K562 (cell line): ENCODE results near the gene FLT1. TPM values are rescaled to one million over a fixed set of nuclear protein-coding genes. Genes with fewer than 3 reads are reported as not detected.

Experiments
- ATAC-seq: fragments of 200-7000 bp; cut with Tn5 transposase; 3 replicates; pipeline ENCODE4 v1.9.1; 2020; ENCODE audit warnings: moderate library complexity
- BruUV-seq: library from RNA; stranded (reverse); fragments of 400-500 nt; replicated peaks from 2 replicates; lab custom pipeline; 2021; lab: Mats Ljungman, UMichigan
- CTCF ChIA-PET: fragments of 300-600 bp; formaldehyde crosslinking; extraction: SDS; loops from one replicate; lab custom pipeline; 2021; ENCODE audit warnings: low intra/inter-chr PET ratio; lab: Yijun Ruan, JAX
- POLR2A ChIA-PET: fragments of 300-600, 350-650 bp; sonication (Branson Sonifier 250); formaldehyde crosslinking; extraction: SDS; loops from one replicate; lab custom pipeline; 2021; ENCODE audit warnings: antibody characterized with exemption, inconsistent platforms; lab: Yijun Ruan, JAX
- DNase-seq, 4 experiments: peaks; one replicate each; pipeline versions ENCODE4 v3.0.0 to v3.0.0-alpha.2; 2011 to 2018; ENCODE audit warnings: low spot score in 3 of 4, mixed read lengths in 3 of 4; ENCODE audit errors: extremely low read depth in 1 of 4
- FAIRE-seq: peaks from 2 replicates; lab custom pipeline; 2011; peaks lifted over from hg19 to GRCh38; lab: Jason Lieb, UNC
- H2AFZ ChIP-seq: 2 replicates; pipeline ENCODE4 v1.6.0; 2011; ENCODE audit warnings: low read depth, low read length, control low read depth, inconsistent platforms
- H3K27ac ChIP-seq: fragments of 200-600 bp; 3 replicates; pipeline ENCODE4 v1.8.0; 2011; ENCODE audit warnings: low read depth, mild to moderate bottlenecking, control low read depth, inconsistent platforms, low read length, moderate library complexity, mixed read lengths; ENCODE audit errors: extremely low read depth
- H3K27me3 ChIP-seq, 2 experiments: fragments of 300-600 bp in 1 of 2; 2 replicates in 1 of 2; 3 replicates in 1 of 2; pipeline versions ENCODE4 v1.6.0 to v1.8.0; 2011; ENCODE audit warnings: inconsistent platforms in 2 of 2, low read length in 2 of 2, mild to moderate bottlenecking in 1 of 2, mixed read lengths in 1 of 2, moderate library complexity in 1 of 2; ENCODE audit not compliant: control insufficient read depth in 2 of 2, insufficient read depth in 2 of 2
- H3K36me3 ChIP-seq: fragments of 300-600 bp; 3 replicates; pipeline ENCODE4 v1.8.0; 2011; ENCODE audit warnings: mild to moderate bottlenecking, low read length, inconsistent platforms; ENCODE audit not compliant: control insufficient read depth, insufficient read depth
- H3K4me1 ChIP-seq, 2 experiments: fragments of 200-600 bp in 1 of 2; replicated peaks in 1 of 2; 2 replicates in 1 of 2; 3 replicates in 1 of 2; pipeline versions ENCODE4 v1.5.1 to v1.8.0; 2011; ENCODE audit warnings: inconsistent platforms in 2 of 2, low read length in 2 of 2, mild to moderate bottlenecking in 1 of 2, mixed read lengths in 1 of 2, moderate library complexity in 1 of 2; ENCODE audit not compliant: control insufficient read depth in 2 of 2, insufficient read depth in 2 of 2
- H3K4me2 ChIP-seq: 2 replicates; pipeline ENCODE4 v1.6.1; 2011; ENCODE audit warnings: low read length, control low read depth, inconsistent platforms, mixed read lengths; ENCODE audit not compliant: insufficient read depth
- H3K4me3 ChIP-seq: fragments of 200-600 bp; sonication (generic), shearing (Covaris generic); 2 replicates; pipeline ENCODE4 v1.5.1; 2016; ENCODE audit warnings: control low read depth, inconsistent platforms
- H3K79me2 ChIP-seq: fragments of 200-600 bp; 3 replicates; pipeline ENCODE4 v1.8.0; 2011; ENCODE audit warnings: low read length, inconsistent platforms; ENCODE audit not compliant: control insufficient read depth, insufficient read depth
- H3K9ac ChIP-seq, 2 experiments: 2 replicates each; pipeline versions ENCODE4 v1.6.0 to v1.6.1; 2011; ENCODE audit warnings: low read depth in 2 of 2, low read length in 2 of 2, control low read depth in 1 of 2, inconsistent platforms in 1 of 2, mild to moderate bottlenecking in 1 of 2, mixed read lengths in 1 of 2; ENCODE audit not compliant: insufficient read depth in 1 of 2
- H3K9me1 ChIP-seq: one replicate; pipeline ENCODE4 v1.6.0; 2011; ENCODE audit warnings: inconsistent platforms, mild to moderate bottlenecking, low read length, moderate library complexity; ENCODE audit not compliant: control insufficient read depth, insufficient read depth
- H3K9me3 ChIP-seq: replicated peaks from 2 replicates; pipeline ENCODE4 v1.5.1; 2011; ENCODE audit warnings: low read depth, low read length, inconsistent platforms; ENCODE audit not compliant: control insufficient read depth, insufficient read depth
- H4K20me1 ChIP-seq: replicated peaks from 2 replicates; pipeline ENCODE4 v1.6.1; 2011; ENCODE audit warnings: low read length, inconsistent platforms, mixed read lengths; ENCODE audit not compliant: control insufficient read depth, insufficient read depth
- CBX3 ChIP-seq, 2 experiments: IDR thresholded peaks; 1 replicate in 1 of 2; 2 replicates in 1 of 2; pipeline ENCODE4 v1.6.1; 2012; ENCODE audit warnings: inconsistent platforms in 2 of 2, low read length in 2 of 2, borderline replicate concordance in 1 of 2, control low read depth in 1 of 2
- E4F1 ChIP-seq: fragments of 250-450 bp; sonication (Bioruptor Pico); IDR thresholded peaks from 2 replicates; pipeline ENCODE4 v1.5.0; 2021; ENCODE audit warnings: mild to moderate bottlenecking, borderline replicate concordance
- FOXA3 ChIP-seq, 2 experiments: fragments of 450-650 bp in 1 of 2; sonication (generic) in 1 of 2; formaldehyde crosslinking; IDR thresholded peaks in 1 of 2; conservative IDR thresholded peaks in 1 of 2; 2 replicates each; pipeline versions ENCODE4 v1.4.0 to v1.8.0; 2020 to 2022; ENCODE audit warnings: mild to moderate bottlenecking in 2 of 2, missing genetic modification reagents in 1 of 2
- HEY1 ChIP-seq: fragments of 250-450 bp; sonication (Bioruptor Pico); IDR thresholded peaks from 2 replicates; pipeline ENCODE4 v1.5.0; 2020; ENCODE audit warnings: mild to moderate bottlenecking, moderate library complexity, borderline replicate concordance
- KDM4B ChIP-seq, 2 experiments: fragments of 450-650 bp in 1 of 2; sonication (generic) in 1 of 2; IDR thresholded peaks; 2 replicates each; pipeline ENCODE4 v1.6.1; 2016 to 2017; ENCODE audit warnings: borderline replicate concordance in 2 of 2, antibody characterized with exemption in 1 of 2, low read depth in 1 of 2, mild to moderate bottlenecking in 1 of 2
- NFIC ChIP-seq: fragments of 450-650 bp; IDR thresholded peaks from 2 replicates; pipeline ENCODE4 v1.6.1; 2017; ENCODE audit warnings: mild to moderate bottlenecking, inconsistent platforms
- NONO ChIP-seq, 2 experiments: fragments of 200-400 bp in 1 of 2; fragments of 450-650 bp in 1 of 2; formaldehyde crosslinking in 1 of 2; IDR thresholded peaks; 2 replicates each; pipeline ENCODE4 v1.6.1; 2017; ENCODE audit warnings: low read depth in 2 of 2, mild to moderate bottlenecking in 2 of 2, moderate library complexity in 2 of 2, low read length in 1 of 2
- SLC30A9 ChIP-seq: fragments of 250-450 bp; sonication (Bioruptor Pico); IDR thresholded peaks from 2 replicates; pipeline ENCODE4 v1.8.0; 2022; ENCODE audit warnings: mild to moderate bottlenecking, moderate library complexity
- SMARCC2 ChIP-seq: fragments of 450-650 bp; IDR thresholded peaks from 2 replicates; pipeline ENCODE4 v1.6.1; 2017; ENCODE audit warnings: antibody characterized with exemption, moderate library complexity, mild to moderate bottlenecking, low read depth
- ZBTB33 ChIP-seq: sonication (generic); formaldehyde crosslinking; IDR thresholded peaks from 2 replicates; pipeline ENCODE4 v1.8.1; 2023; ENCODE audit warnings: mild to moderate bottlenecking, missing genetic modification reagents
- ZNF277 ChIP-seq: fragments of 250-450 bp; sonication (Bioruptor Pico); IDR thresholded peaks from 2 replicates; pipeline ENCODE4 v1.8.0; 2022; ENCODE audit warnings: inconsistent platforms, mild to moderate bottlenecking, moderate library complexity, borderline replicate concordance
- ZNF764 ChIP-seq: fragments of 250-450 bp; sonication (Bioruptor Pico); IDR thresholded peaks from 2 replicates; pipeline ENCODE4 v1.4.0; 2020; ENCODE audit warnings: low read depth, mild to moderate bottlenecking, moderate library complexity
- WGBS: fragments of 100-300 bp; shearing (Covaris generic); methylation state at CpG from one replicate; pipeline ENCODE4 v1.1.6; 2016; ENCODE audit warnings: low coverage, mixed read lengths; ENCODE audit not compliant: insufficient coverage; ENCODE audit errors: missing lambda C conversion rate; 5-methylcytosine and 5-hydroxymethylcytosine counted together
- in situ Hi-C: fragments of 300-500 bp; cut with MboI; formaldehyde crosslinking; loops from 4 replicates; pipeline ENCODE4 v1.15.0; 2018; ENCODE audit warnings: inconsistent platforms, mixed read lengths
- intact Hi-C: fragments of 100-400 bp; cut with micrococcal nuclease; formaldehyde crosslinking; loops from 2 replicates; pipeline ENCODE4 v1.14.2; 2022
- polyA plus RNA-seq, 8 experiments: library from polyadenylated mRNA; depleted of rRNA in 4 of 8; stranded (reverse) in 5 of 8; unstranded in 3 of 8; fragments of >200 nt; fragmentation: Nextera tagmentation in 2 of 8; fragmentation: Illumina TruSeq in 1 of 8; extraction: Ambion mirVana in 2 of 8; extraction: Trizol in 1 of 8; gene quantifications; 2 replicates each; pipeline versions ENCODE4 v1.2.1 to v1.2.3, GENCODE V29; 2011 to 2014; ENCODE audit warnings: inconsistent platforms in 1 of 8, missing spikeins in 1 of 8
- total RNA-seq, 7 experiments: library from RNA; depleted of rRNA in 6 of 7; stranded (reverse); fragments of >200 nt in 6 of 7; fragmentation: Illumina TruSeq in 2 of 7; extraction: Trizol in 2 of 7; gene quantifications; 2 replicates each; pipeline versions ENCODE4 v1.2.1 to v1.2.3, GENCODE V29; 2011 to 2021; ENCODE audit warnings: low replicate concordance in 1 of 7
- TF ChIP-seq, protein P1 (sequence below): fragments of 250-450 bp; sonication (Bioruptor Pico); IDR thresholded peaks from 2 replicates; pipeline ENCODE4 v1.4.0; 2020; ENCODE audit warnings: mild to moderate bottlenecking

The FLT1 gene
- total and polyA plus RNA-seq, 9 of the 15 experiments (the other 6 are each of a cell fraction or from before 2014, with no cell fraction given), result 0.01 to 2.0 (median 0.22) TPM

GRCh38 chr13:28541966-28542365, 47.0 kb upstream of the FLT1 start:
- intact Hi-C loops, result no loop called here
- H3K9me1 ChIP-seq, result no peaks in the 10 kb centered on the region
- DNase-seq (no peak), ATAC-seq (no peak), FAIRE-seq (no peak)
- no peak overlapping the region for H3K4me3 ChIP-seq
- H3K27me3 ChIP-seq, result no peaks in the 10 kb centered on the region
- ChIA-PET CTCF (no interaction called here), POLR2A (no interaction called here)
- H2AFZ ChIP-seq, result no peak overlapping the region
- in situ Hi-C loops, result no loop called here
- H3K79me2 ChIP-seq, result no peaks in the 10 kb centered on the region
- no peak overlapping the region for H3K4me2 ChIP-seq
- H3K27ac ChIP-seq, result no peak overlapping the region
- H3K9ac ChIP-seq, result no peak overlapping the region
- H3K36me3 ChIP-seq, result no peaks in the 10 kb centered on the region
- no peaks in the 10 kb centered on the region for H4K20me1 ChIP-seq
- peaks cover 0 to 5% of the 10 kb centered on the region in 2 experiments; a peak in 1 of 5 replicates for H3K4me1 ChIP-seq
- 13% methylated on average over 2 of the region's 2 CpGs for WGBS
- H3K9me3 ChIP-seq, result peaks cover 20% of the 10 kb centered on the region
- no TSS peak for BruUV-seq
- no peak for TF ChIP-seq ZNF277 (CRISPR knock-in tag)
- TF ChIP-seq SMARCC2, result no peak
- no peak for TF ChIP-seq ZBTB33 (CRISPR knock-in tag)
- TF ChIP-seq, protein P1, sequence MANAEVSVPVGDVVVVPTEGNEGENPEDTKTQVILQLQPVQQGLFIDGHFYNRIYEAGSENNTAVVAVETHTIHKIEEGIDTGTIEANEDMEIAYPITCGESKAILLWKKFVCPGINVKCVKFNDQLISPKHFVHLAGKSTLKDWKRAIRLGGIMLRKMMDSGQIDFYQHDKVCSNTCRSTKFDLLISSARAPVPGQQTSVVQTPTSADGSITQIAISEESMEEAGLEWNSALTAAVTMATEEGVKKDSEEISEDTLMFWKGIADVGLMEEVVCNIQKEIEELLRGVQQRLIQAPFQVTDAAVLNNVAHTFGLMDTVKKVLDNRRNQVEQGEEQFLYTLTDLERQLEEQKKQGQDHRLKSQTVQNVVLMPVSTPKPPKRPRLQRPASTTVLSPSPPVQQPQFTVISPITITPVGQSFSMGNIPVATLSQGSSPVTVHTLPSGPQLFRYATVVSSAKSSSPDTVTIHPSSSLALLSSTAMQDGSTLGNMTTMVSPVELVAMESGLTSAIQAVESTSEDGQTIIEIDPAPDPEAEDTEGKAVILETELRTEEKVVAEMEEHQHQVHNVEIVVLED (CRISPR knock-in tag), result no peak
- TF ChIP-seq NONO (IDR thresholded peaks at IDR 0.05; ENCODE audit: low read depth in 2 of 2, low read length in 1 of 2), result no peak
- no peak for TF ChIP-seq E4F1 (CRISPR knock-in tag)
- peak; percentile 44 for TF ChIP-seq NFIC
- TF ChIP-seq KDM4B (IDR thresholded peaks at IDR 0.05; ENCODE audit: borderline replicate concordance in 2 of 2, low read depth in 1 of 2), result no peak
- TF ChIP-seq SLC30A9, result no peak
- TF ChIP-seq CBX3 (IDR thresholded peaks at IDR 0.05; ENCODE audit: borderline replicate concordance in 1 of 2, low read length in 2 of 2), result no peak
- TF ChIP-seq FOXA3 (CRISPR knock-in tag; conservative IDR thresholded peaks at IDR 0.05 in 1 of 2, IDR thresholded peaks at IDR 0.05 in 1 of 2), result no peak
- no peak for TF ChIP-seq HEY1
- TF ChIP-seq ZNF764 (CRISPR knock-in tag), result no peak
